Smooth muscle cell of the brain vasculature (primary cell): ENCODE measurements around the gene UBE2E2.

ENCODE experiments used
- DNase-seq: peaks from one replicate; pipeline ENCODE4 v3.0.0-alpha.2; 2012; ENCODE audit warnings: low read depth, low spot score

UBE2E2 gene

GRCh38 chr3:23480329-23480714 is 277.2 kb downstream of the UBE2E2 start:
- no peak for DNase-seq

GRCh38 chr3:23481011-23481615 is 278.0 kb downstream of the UBE2E2 start:
- DNase-seq, result no peak

- no peak for DNase-seq
These were observed 278.6 kb downstream of the UBE2E2 start for GRCh38 chr3:23481616-23482278.

- no peak for DNase-seq
These were observed 281.3 kb downstream of the UBE2E2 start for GRCh38 chr3:23484386-23484785.

GRCh38 chr3:23485922-23486321 is 282.8 kb downstream of the UBE2E2 start:
- no peak for DNase-seq

GRCh38 chr3:23487015-23487414 is 283.9 kb downstream of the UBE2E2 start:
- DNase-seq, result no peak

GRCh38 chr3:23488618-23489017 is 285.5 kb downstream of the UBE2E2 start:
- DNase-seq, result no peak

GRCh38 chr3:23489300-23490158 is 286.4 kb downstream of the UBE2E2 start:
- no peak for DNase-seq

- peak; percentile 26 for DNase-seq
These were observed 287.3 kb downstream of the UBE2E2 start for GRCh38 chr3:23490459-23490858.

- DNase-seq, result no peak
These were observed 288.9 kb downstream of the UBE2E2 start for GRCh38 chr3:23492057-23492456.

- DNase-seq, result no peak
These were observed 290.8 kb downstream of the UBE2E2 start for GRCh38 chr3:23493889-23494288.

GRCh38 chr3:23494967-23495366 is 291.8 kb downstream of the UBE2E2 start:
- DNase-seq, result no peak

GRCh38 chr3:23495507-23495906 is 292.4 kb downstream of the UBE2E2 start:
- no peak for DNase-seq

- no peak for DNase-seq
These were observed 293.0 kb downstream of the UBE2E2 start for GRCh38 chr3:23496165-23496564.

GRCh38 chr3:23497156-23497555 is 294.0 kb downstream of the UBE2E2 start:
- no peak for DNase-seq

GRCh38 chr3:23501201-23501802 is 298.2 kb downstream of the UBE2E2 start:
- DNase-seq, result no peak

- no peak for DNase-seq
These were observed 305.3 kb downstream of the UBE2E2 start for GRCh38 chr3:23508464-23508863.

- DNase-seq, result no peak
These were observed 315.3 kb downstream of the UBE2E2 start for GRCh38 chr3:23518441-23518840.

GRCh38 chr3:23519314-23520208 is 316.4 kb downstream of the UBE2E2 start:
- no peak for DNase-seq

GRCh38 chr3:23527326-23527725 is 324.2 kb downstream of the UBE2E2 start:
- DNase-seq, result no peak

- no peak for DNase-seq
These were observed 330.5 kb downstream of the UBE2E2 start for GRCh38 chr3:23533596-23533995.
